ENCODE results near the gene PLA2G4B.

PLA2G4B gene

GRCh38 chr15:41823502-41823901 is 15.1 kb upstream of the PLA2G4B start:
- TF ChIP-seq ZFX (IDR thresholded peaks at IDR 0.05; ENCODE audit: borderline replicate concordance) (no peak), CTCF (IDR thresholded peaks at IDR 0.05) (no peak)
- H3K27ac ChIP-seq: no peak overlapping the region

GRCh38 chr15:41824062-41824745 is 14.4 kb upstream of the PLA2G4B start:
- TF ChIP-seq ZFX (IDR thresholded peaks at IDR 0.05; ENCODE audit: borderline replicate concordance) (no peak), CTCF (IDR thresholded peaks at IDR 0.05) (no peak)
- no peak overlapping the region for H3K27ac ChIP-seq

- no peak overlapping the region for H3K27ac ChIP-seq
- TF ChIP-seq ZFX (IDR thresholded peaks at IDR 0.05; ENCODE audit: borderline replicate concordance): no peak
Measured at GRCh38 chr15:41825145-41825544, 13.5 kb upstream of the PLA2G4B start.

- no peak overlapping the region for H3K27ac ChIP-seq
- TF ChIP-seq CTCF (IDR thresholded peaks at IDR 0.05) (no peak), ZFX (IDR thresholded peaks at IDR 0.05; ENCODE audit: borderline replicate concordance) (no peak)
Measured at GRCh38 chr15:41825572-41826535, 12.8 kb upstream of the PLA2G4B start.

GRCh38 chr15:41827290-41827879 is 11.3 kb upstream of the PLA2G4B start:
- TF ChIP-seq CTCF (IDR thresholded peaks at IDR 0.05): peak; percentile 51
- TF ChIP-seq ZFX (IDR thresholded peaks at IDR 0.05; ENCODE audit: borderline replicate concordance): no peak
- H3K27ac ChIP-seq: no peak overlapping the region; the same call in 1 of the 2 replicates

- H3K27ac ChIP-seq: peak within 1 kb of the TSS; percentile 55
- no peak for TF ChIP-seq ZFX (IDR thresholded peaks at IDR 0.05; ENCODE audit: borderline replicate concordance)
- TF ChIP-seq CTCF (IDR thresholded peaks at IDR 0.05): no peak; the same call in 1 of the 2 replicates
Measured at GRCh38 chr15:41827880-41828806, 10.5 kb upstream of the PLA2G4B start, which contains the start of gene JMJD7. Gene JMJD7 (plus strand): TSS chr15:41828092. CDS start chr15:41828125, 33 bp downstream.

GRCh38 chr15:41828807-41829141 is 9.9 kb upstream of the PLA2G4B start:
- no peak overlapping the region; the same call in 1 of the 2 replicates for H3K27ac ChIP-seq
- no peak for TF ChIP-seq ZFX (IDR thresholded peaks at IDR 0.05; ENCODE audit: borderline replicate concordance)
- TF ChIP-seq CTCF (IDR thresholded peaks at IDR 0.05): no peak

Data from 22Rv1 (cell line).